KMS-11 (cell line): ENCODE measurements around the gene DACT2.

Experiments used
- H2AFZ ChIP-seq: fragments of 200-600 bp; sonication (generic); 2 replicates; pipeline ENCODE4 v1.6.1; 2016; ENCODE audit warnings: antibody characterized with exemption, mixed run types, low read depth
- H3K27ac ChIP-seq: fragments of 200-600 bp; sonication (generic); 2 replicates; pipeline ENCODE4 v1.6.1; 2016; ENCODE audit warnings: mild to moderate bottlenecking, mixed run types
- H3K27me3 ChIP-seq: fragments of 200-600 bp; sonication (generic); 2 replicates; pipeline ENCODE4 v1.6.1; 2017; ENCODE audit warnings: mild to moderate bottlenecking, low read depth, mixed run types, moderate library complexity; ENCODE audit not compliant: insufficient read depth
- H3K36me3 ChIP-seq: fragments of 200-600 bp; sonication (generic); 2 replicates; pipeline ENCODE4 v1.6.1; 2017; ENCODE audit warnings: mild to moderate bottlenecking, mixed run types; ENCODE audit not compliant: insufficient read depth
- H3K4me1 ChIP-seq: fragments of 200-600 bp; sonication (generic); 2 replicates; pipeline ENCODE4 v1.6.1; 2016; ENCODE audit warnings: mild to moderate bottlenecking, low read depth, mixed run types; ENCODE audit not compliant: poor library complexity, severe bottlenecking
- H3K4me2 ChIP-seq: fragments of 200-600 bp; sonication (generic); 2 replicates; pipeline ENCODE4 v1.7.0; 2016; ENCODE audit warnings: mild to moderate bottlenecking, mixed run types
- H3K4me3 ChIP-seq: fragments of 200-600 bp; sonication (generic); IDR thresholded peaks from 2 replicates; pipeline ENCODE4 v1.6.1; 2017; ENCODE audit warnings: low read depth, low read length, mixed read lengths; ENCODE audit not compliant: insufficient read depth
- H3K79me2 ChIP-seq: fragments of 200-600 bp; sonication (generic); 2 replicates; pipeline ENCODE4 v1.6.1; 2016; ENCODE audit warnings: low read depth, mixed run types; ENCODE audit not compliant: insufficient read depth
- H3K9ac ChIP-seq: fragments of 200-600 bp; sonication (generic); 2 replicates; pipeline ENCODE4 v1.6.1; 2016; ENCODE audit warnings: mild to moderate bottlenecking, mixed run types
- H4K20me1 ChIP-seq: fragments of 200-600 bp; sonication (generic); 2 replicates; pipeline ENCODE4 v1.6.1; 2016; ENCODE audit warnings: mild to moderate bottlenecking, mixed run types; ENCODE audit not compliant: insufficient read depth
- CTCF ChIP-seq: fragments of 200-600 bp; sonication (generic); conservative IDR thresholded peaks from 2 replicates; pipeline ENCODE4 v1.6.1; 2017; ENCODE audit warnings: low read depth, mild to moderate bottlenecking, antibody characterized with exemption, low read length, moderate library complexity, mixed read lengths

The DACT2 gene

GRCh38 chr6:168311410-168312124, 8.0 kb downstream of the DACT2 start:
- Histone ChIP-seq H4K20me1 (no peaks in the 10 kb centered on the region), H3K36me3 (no peaks in the 10 kb centered on the region), H3K27ac (no peak overlapping the region), H3K4me2 (no peak overlapping the region), H3K4me1 (no peaks in the 10 kb centered on the region), H3K9ac (no peak overlapping the region), H3K27me3 (no peaks in the 10 kb centered on the region), H2AFZ (no peak overlapping the region), H3K4me3 (no peak overlapping the region), H3K79me2 (no peaks in the 10 kb centered on the region)
- TF ChIP-seq CTCF: no peak

GRCh38 chr6:168310945-168311344, 8.6 kb downstream of the DACT2 start:
- Histone ChIP-seq H3K9ac (no peak overlapping the region), H3K4me1 (no peaks in the 10 kb centered on the region)
- TF ChIP-seq CTCF: no peak

GRCh38 chr6:168310403-168310802, 9.2 kb downstream of the DACT2 start:
- H4K20me1 ChIP-seq: no peaks in the 10 kb centered on the region
- no peaks in the 10 kb centered on the region for H3K27me3 ChIP-seq
- no peak overlapping the region for H3K27ac ChIP-seq
- no peak overlapping the region for H3K4me3 ChIP-seq
- no peaks in the 10 kb centered on the region for H3K4me1 ChIP-seq
- no peak overlapping the region for H3K9ac ChIP-seq
- no peak overlapping the region for H3K4me2 ChIP-seq
- no peak for TF ChIP-seq CTCF
- H2AFZ ChIP-seq: no peak overlapping the region
- H3K79me2 ChIP-seq: no peaks in the 10 kb centered on the region
- H3K36me3 ChIP-seq: no peaks in the 10 kb centered on the region

More at GRCh38 chr6:168310945-168311344, 8.6 kb downstream of the DACT2 start:
- Histone ChIP-seq H4K20me1 (no peaks in the 10 kb centered on the region), H3K79me2 (no peaks in the 10 kb centered on the region), H3K27me3 (no peaks in the 10 kb centered on the region), H3K4me2 (no peak overlapping the region), H3K36me3 (no peaks in the 10 kb centered on the region), H3K27ac (no peak overlapping the region), H2AFZ (no peak overlapping the region), H3K4me3 (no peak overlapping the region)

DNA sequence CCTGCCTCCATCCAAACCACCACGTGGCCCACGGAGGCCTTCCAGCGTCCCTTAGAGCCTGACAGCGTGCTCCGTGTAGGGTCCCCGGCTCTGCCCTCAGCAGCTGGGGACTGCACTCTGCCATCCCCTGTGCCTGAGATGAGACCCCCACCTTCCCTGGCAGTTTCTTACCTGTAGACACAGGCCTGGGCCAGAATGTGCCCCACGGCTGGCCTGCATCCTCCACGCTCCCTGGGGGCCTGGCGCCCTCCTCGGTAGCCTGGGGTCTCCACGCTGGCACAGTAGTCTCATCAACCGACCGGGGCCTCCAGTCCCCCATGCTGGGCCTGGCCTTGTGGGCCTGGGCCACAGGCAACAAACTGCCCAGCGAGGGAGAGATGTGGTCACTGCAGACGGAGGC, 9.6 kb downstream of the DACT2 start:
- Histone ChIP-seq H3K27ac (no peak overlapping the region), H2AFZ (no peak overlapping the region), H3K9ac (no peak overlapping the region), H3K36me3 (no peaks in the 10 kb centered on the region), H4K20me1 (no peaks in the 10 kb centered on the region), H3K4me3 (no peak overlapping the region), H3K4me1 (no peaks in the 10 kb centered on the region), H3K4me2 (no peak overlapping the region), H3K27me3 (no peaks in the 10 kb centered on the region), H3K79me2 (no peaks in the 10 kb centered on the region)
- TF ChIP-seq CTCF: no peak
